Activated B cell treated with CpG ODN at 0.5 μM for 24 hours (primary cell): ENCODE data around the gene RBM38. TPM values are rescaled to one million over a fixed set of nuclear protein-coding genes. Genes with fewer than 3 reads are reported as not detected.

Source experiments
- ATAC-seq: fragments of 200-7000 bp; cut with Tn5 transposase; one replicate; pipeline ENCODE4 v1.10.0; 2021; ENCODE audit warnings: low read depth, mild to moderate bottlenecking, moderate library complexity
- CTCF ChIA-PET: fragments of 350-600 bp; sonication (Branson Sonifier 250); formaldehyde crosslinking; loops from one replicate; lab custom pipeline; 2021; ENCODE audit warnings: antibody characterized with exemption; lab: Charles Lee
- POLR2A ChIA-PET: fragments of 350-600 bp; sonication (Branson Sonifier 250); formaldehyde crosslinking; loops from one replicate; lab custom pipeline; 2021; ENCODE audit warnings: antibody characterized with exemption; lab: Charles Lee
- DNase-seq: peaks from one replicate; pipeline ENCODE4 v3.0.0; 2022
- H3K27ac Mint-ChIP-seq: one replicate; pipeline ENCODE4 v1.8.0; 2020; ENCODE audit warnings: mixed read lengths
- H3K27me3 Mint-ChIP-seq: one replicate; pipeline ENCODE4 v1.8.0; 2021; ENCODE audit warnings: mixed read lengths
- H3K36me3 Mint-ChIP-seq: one replicate; pipeline ENCODE4 v1.8.0; 2021; ENCODE audit warnings: low read depth, mixed read lengths
- H3K4me1 Mint-ChIP-seq: one replicate; pipeline ENCODE4 v1.8.0; 2021; ENCODE audit warnings: mixed read lengths
- H3K4me3 Mint-ChIP-seq: one replicate; pipeline ENCODE4 v1.8.0; 2020; ENCODE audit warnings: mild to moderate bottlenecking, mixed read lengths
- H3K9me3 Mint-ChIP-seq: one replicate; pipeline ENCODE4 v1.8.0; 2020; ENCODE audit warnings: mixed read lengths
- CTCF ChIP-seq: fragments of 200-600 bp; IDR thresholded peaks from one replicate; pipeline ENCODE4 v1.8.0; 2022; ENCODE audit warnings: antibody characterized with exemption, mild to moderate bottlenecking
- intact Hi-C: fragments of 100-400 bp; cut with micrococcal nuclease; formaldehyde crosslinking; loops from one replicate; pipeline ENCODE4 v1.15.1; 2024
- total RNA-seq: library from RNA; stranded (reverse); gene quantifications from 2 replicates; pipeline ENCODE4 v1.2.3, GENCODE V29; 2022

Gene RBM38
- total RNA-seq, 1 donor from 2014 or later, result 69.6 TPM

DNA sequence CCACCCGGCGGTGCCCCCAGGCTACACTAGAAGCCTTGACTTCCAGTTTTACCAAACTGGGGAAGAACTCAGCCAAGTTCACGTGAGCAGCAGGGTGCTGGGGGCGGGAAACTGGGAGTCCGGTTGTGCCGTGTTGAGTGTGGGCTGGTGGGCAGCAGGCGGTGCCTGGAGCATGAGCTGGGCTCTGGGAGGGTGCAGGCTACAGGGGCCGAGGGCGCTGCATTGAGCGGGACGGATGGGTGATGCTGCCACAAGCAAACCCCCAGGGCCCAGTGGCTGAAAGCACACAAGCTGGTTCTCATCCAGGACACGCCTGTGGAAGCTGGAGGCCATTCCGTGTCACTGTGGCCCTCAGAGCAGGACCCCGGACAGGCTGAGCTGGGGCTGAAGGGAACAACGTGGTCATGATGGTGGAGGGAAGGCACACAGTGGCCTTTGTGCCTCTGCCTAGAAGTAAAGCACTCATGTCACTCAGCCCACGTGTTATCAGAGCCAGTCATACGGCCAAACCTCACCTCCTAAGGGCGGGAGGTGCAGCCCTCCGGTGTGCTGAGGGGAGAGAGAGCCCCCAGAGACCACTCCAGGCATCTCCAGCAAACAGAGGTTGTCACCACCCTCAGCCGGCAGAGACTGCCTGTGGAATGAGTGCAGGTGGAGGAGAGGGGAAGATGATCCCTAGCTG lies 29.5 kb downstream of the RBM38 start:
- ATAC-seq (no peak), DNase-seq (no peak)
- no peak overlapping the region for H3K27ac Mint-ChIP-seq
- H3K9me3 Mint-ChIP-seq, result no peaks in the 10 kb centered on the region
- POLR2A ChIA-PET, result interaction anchor here (0.7 kb wide), 1 partner anchor 975 kb away, joined by 3 read pairs; no protein-coding TSS in a partner anchor
- no peaks in the 10 kb centered on the region for H3K36me3 Mint-ChIP-seq
- H3K27me3 Mint-ChIP-seq, result no peaks in the 10 kb centered on the region
- H3K4me3 Mint-ChIP-seq, result no peak overlapping the region
- CTCF ChIA-PET, result no interaction called here
- no peak for TF ChIP-seq CTCF
- intact Hi-C loops, result no loop called here
- peaks cover 25% of the 10 kb centered on the region for H3K4me1 Mint-ChIP-seq

DNA sequence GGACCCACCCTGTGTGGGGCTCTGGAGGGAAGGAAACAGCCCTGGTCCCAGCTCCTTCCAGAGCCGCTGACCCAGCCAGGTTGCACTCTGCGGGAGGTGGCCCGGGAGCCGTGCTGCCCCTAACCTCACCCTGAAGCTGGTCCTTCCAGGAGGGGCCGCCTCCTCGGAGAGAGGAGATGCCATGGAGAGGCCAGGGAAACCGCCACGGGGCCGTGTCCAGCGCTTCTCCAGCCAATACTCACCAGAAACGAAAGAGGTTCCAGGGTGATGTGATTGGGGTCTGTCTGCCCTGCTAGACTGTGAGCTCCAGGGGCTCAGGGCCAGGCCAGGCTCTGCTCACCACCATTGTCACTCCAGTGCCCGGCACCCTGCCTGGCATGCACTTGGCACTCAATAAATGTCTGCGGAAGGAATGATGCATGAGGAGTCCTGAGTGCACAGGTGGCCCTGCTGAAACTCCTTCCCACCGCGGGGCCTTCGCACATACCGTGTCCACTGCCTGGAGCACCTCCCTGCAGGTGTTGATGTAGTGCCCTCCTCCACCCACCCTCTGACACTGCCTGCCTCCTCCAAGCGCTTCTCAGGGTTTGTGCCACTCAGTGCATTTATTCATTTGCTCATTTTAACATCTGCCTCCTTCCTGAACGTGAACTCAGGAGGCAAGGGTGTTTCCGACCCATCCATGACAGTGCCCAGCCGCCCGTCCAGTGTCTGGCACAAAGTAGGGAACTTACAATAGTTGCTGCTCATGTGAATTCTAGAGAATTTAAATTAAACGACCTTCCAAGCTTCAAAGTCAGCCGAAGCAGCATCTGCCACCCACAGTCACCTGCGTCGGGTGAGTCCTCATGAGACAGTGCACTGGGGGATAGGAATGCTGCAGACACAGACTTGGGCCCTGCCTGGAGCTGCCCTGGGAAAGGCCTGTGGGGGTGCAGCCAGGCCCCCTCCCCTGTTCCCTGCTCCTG lies 30.3 kb downstream of the RBM38 start:
- intact Hi-C loops, result no loop called here
- H3K27me3 Mint-ChIP-seq, result no peaks in the 10 kb centered on the region

GRCh38 chr20:57422254-57422653 lies 31.1 kb downstream of the RBM38 start:
- Mint-ChIP-seq H3K27me3 (no peaks in the 10 kb centered on the region), H3K4me3 (no peak overlapping the region), H3K36me3 (no peaks in the 10 kb centered on the region), H3K9me3 (no peaks in the 10 kb centered on the region), H3K27ac (no peak overlapping the region), H3K4me1 (peaks cover 41% of the 10 kb centered on the region)
- no peak for ATAC-seq
- TF ChIP-seq CTCF, result no peak
- ChIA-PET POLR2A (interaction anchor here (0.6 kb wide), 1 partner anchor 792 kb away, joined by 6 read pairs; no protein-coding TSS in a partner anchor), CTCF (no interaction called here)
- no peak for DNase-seq
- intact Hi-C loops, result no loop called here

More for the DNA sequence above, 30.3 kb downstream of the RBM38 start:
- no peak overlapping the region for H3K4me3 Mint-ChIP-seq
- H3K27ac Mint-ChIP-seq, result peak overlapping the region; percentile 41
- ATAC-seq, result no peak
- peaks cover 33% of the 10 kb centered on the region for H3K4me1 Mint-ChIP-seq
- POLR2A ChIA-PET, result no interaction called here
- CTCF ChIA-PET, result no interaction called here
- no peak for TF ChIP-seq CTCF
- H3K9me3 Mint-ChIP-seq, result no peaks in the 10 kb centered on the region
- DNase-seq, result no peak
- H3K36me3 Mint-ChIP-seq, result no peaks in the 10 kb centered on the region

- ChIA-PET POLR2A (interaction anchor here (1.0 to 3.0 kb wide), 5 partner anchors 7 to 56 kb away, joined by 5 to 13 read pairs (median 5); partner anchors contain the start of gene RBM38), CTCF (interaction anchor here (1.5 kb wide), 1 partner anchor 48 kb away, joined by 3 read pairs; no protein-coding TSS in a partner anchor)
- intact Hi-C loops, result no loop called here
- no peak for TF ChIP-seq CTCF
- H3K4me3 Mint-ChIP-seq, result peak overlapping the region; percentile 64
- DNase-seq (no peak), ATAC-seq (peak; percentile 41)
- H3K4me1 Mint-ChIP-seq, result peaks cover 64% of the 10 kb centered on the region
- no peaks in the 10 kb centered on the region for H3K9me3 Mint-ChIP-seq
- H3K27ac Mint-ChIP-seq, result peak overlapping the region; percentile 54
- H3K36me3 Mint-ChIP-seq, result no peaks in the 10 kb centered on the region
- no peaks in the 10 kb centered on the region for H3K27me3 Mint-ChIP-seq
Observed at GRCh38 chr20:57425150-57426013, 34.2 kb downstream of the RBM38 start.
